ENCODE measurements around the gene IMMP2L.

GRCh38 chr7:111595780-111596179 is 33.5 kb upstream of the IMMP2L start:
- TF ChIP-seq CTCF (IDR thresholded peaks at IDR 0.05): no peak
- TF ChIP-seq POLR2AphosphoS5 (IDR thresholded peaks at IDR 0.05): no peak
- no peak for TF ChIP-seq POLR2A (IDR thresholded peaks at IDR 0.05)
